Spleen (tissue), 11 donors: ENCODE results near the gene RCL1. TPM values are rescaled to one million over a fixed set of nuclear protein-coding genes. Genes with fewer than 3 reads are reported as not detected.

Source experiments
- DNase-seq: peaks from one replicate; pipeline ENCODE4 v3.0.0-alpha.2; 2020
- H3K27ac ChIP-seq, 8 donors: fragments of 200-600 bp; sonication (generic) in 7 of 8; 1 replicate in 4 of 8; 2 replicates in 4 of 8; pipeline versions ENCODE4 v1.5.0 to v1.8.0; 2016 to 2021; ENCODE audit warnings: inconsistent platforms in 4 of 8, mild to moderate bottlenecking in 4 of 8, moderate library complexity in 1 of 8
- H3K27me3 ChIP-seq, 7 donors: fragments of 200-600 bp; sonication (generic) in 6 of 7; replicated peaks in 1 of 7; 1 replicate in 4 of 7; 2 replicates in 3 of 7; pipeline versions ENCODE4 v1.5.0 to v1.8.0; 2016 to 2021; ENCODE audit warnings: inconsistent platforms in 3 of 7, mild to moderate bottlenecking in 1 of 7
- H3K36me3 ChIP-seq, 6 donors: fragments of 200-600 bp; sonication (generic) in 5 of 6; 1 replicate in 4 of 6; 2 replicates in 2 of 6; pipeline versions ENCODE4 v1.5.0 to v1.8.0; 2016 to 2021; ENCODE audit warnings: inconsistent platforms in 2 of 6
- H3K4me1 ChIP-seq, 6 donors: fragments of 200-600 bp; sonication (generic) in 5 of 6; 1 replicate in 3 of 6; 2 replicates in 3 of 6; pipeline versions ENCODE4 v1.5.0 to v1.8.0; 2016 to 2021; ENCODE audit warnings: inconsistent platforms in 3 of 6
- H3K4me3 ChIP-seq, 8 donors: fragments of 200-600 bp; sonication (generic) in 7 of 8; 1 replicate in 4 of 8; 2 replicates in 4 of 8; pipeline versions ENCODE4 v1.5.0 to v1.8.0; 2016 to 2021; ENCODE audit warnings: inconsistent platforms in 4 of 8, mild to moderate bottlenecking in 4 of 8, moderate library complexity in 2 of 8
- H3K9me3 ChIP-seq, 8 donors: fragments of 200-600 bp; sonication (generic) in 7 of 8; 1 replicate in 4 of 8; 2 replicates in 4 of 8; pipeline versions ENCODE4 v1.5.0 to v1.8.0; 2016 to 2021; ENCODE audit warnings: inconsistent platforms in 4 of 8
- POLR2A ChIP-seq, 3 donors: fragments of 450-650 bp; IDR thresholded peaks; one replicate each; pipeline ENCODE4 v1.5.1; 2017; ENCODE audit warnings: antibody characterized with exemption in 3 of 3, mild to moderate bottlenecking in 1 of 3
- POLR2AphosphoS5 ChIP-seq, 3 donors: sonication (generic); formaldehyde crosslinking; IDR thresholded peaks; one replicate each; pipeline ENCODE4 v1.5.1; 2017; ENCODE audit warnings: antibody characterized with exemption in 3 of 3
- WGBS, 5 donors: extraction: QIAGEN DNeasy Blood & Tissue Kit in 3 of 5; methylation state at CpG; one replicate each; pipeline versions ENCODE4 v1.1.5 to v1.1.7; 2013 to 2018; 5-methylcytosine and 5-hydroxymethylcytosine counted together
- intact Hi-C: fragments of 100-400 bp; cut with DNase I; formaldehyde crosslinking; loops from one replicate; pipeline ENCODE4 v1.15.0; 2023; ENCODE audit warnings: low total_unique reads
- polyA plus RNA-seq, 3 donors: library from polyadenylated mRNA; stranded (reverse); fragments of 200-250 nt; gene quantifications; one replicate each; pipeline ENCODE4 v1.2.1, GENCODE V29; 2013
- total RNA-seq, 7 donors: library from RNA; depleted of rRNA in 3 of 7; stranded (reverse); fragments of >200 nt in 3 of 7; fragmentation: NEBNext Ultra II Directional in 4 of 7; extraction: Animal tissue kit (Norgen Biotek cat#: 25700) in 4 of 7; gene quantifications; one replicate each; pipeline versions ENCODE4 v1.1.0 to v1.2.1, GENCODE V29; 2016 to 2021
- TF ChIP-seq, protein P1 (sequence below), 11 experiments: fragments of 200-600 bp in 7 of 11; fragments of 450-650 bp in 4 of 11; sonication (generic) in 4 of 11; IDR thresholded peaks in 8 of 11; conservative IDR thresholded peaks in 3 of 11; 1 replicate in 7 of 11; 2 replicates in 4 of 11; pipeline versions ENCODE4 v1.4.0 to v1.8.0; 2016 to 2021; ENCODE audit warnings: antibody characterized with exemption in 11 of 11, inconsistent platforms in 4 of 11, mild to moderate bottlenecking in 1 of 11
- donor health status: healthy with polysubstance abuse.
- donor health status: DM: no; HTN: no; CAD: no; lungs with moderate emphysema.
- donor health status: DM: no; HTN: no; CAD: no.
- donor health status: Bipolar disorder and iron deficiency.
- donor health status: healthy.
- donor health status: DM: no; HTN: no; CAD: no.
- donor health status: DM: yes; HTN: yes; CAD: no.

The RCL1 gene
- total and polyA plus RNA-seq, 10 donors, result 11.8 to 29.4 (median 21.6) TPM

GRCh38 chr9:4861145-4861544, 68.4 kb downstream of the RCL1 start:
- Histone ChIP-seq H3K36me3 (peaks cover 0 to 64% (median 12%) of the 10 kb centered on the region in 6 donors), H3K4me1 (no peaks in the 10 kb centered on the region), H3K27me3 (no peaks in the 10 kb centered on the region), H3K27ac (no peak overlapping the region), H3K9me3 (no peaks in the 10 kb centered on the region), H3K4me3 (no peak overlapping the region)
- DNase-seq, result no peak
- intact Hi-C loops, result no loop called here
- no peak for TF ChIP-seq POLR2A (IDR thresholded peaks at IDR 0.05)
- no peak for TF ChIP-seq POLR2AphosphoS5 (IDR thresholded peaks at IDR 0.05)
- TF ChIP-seq, protein P1, sequence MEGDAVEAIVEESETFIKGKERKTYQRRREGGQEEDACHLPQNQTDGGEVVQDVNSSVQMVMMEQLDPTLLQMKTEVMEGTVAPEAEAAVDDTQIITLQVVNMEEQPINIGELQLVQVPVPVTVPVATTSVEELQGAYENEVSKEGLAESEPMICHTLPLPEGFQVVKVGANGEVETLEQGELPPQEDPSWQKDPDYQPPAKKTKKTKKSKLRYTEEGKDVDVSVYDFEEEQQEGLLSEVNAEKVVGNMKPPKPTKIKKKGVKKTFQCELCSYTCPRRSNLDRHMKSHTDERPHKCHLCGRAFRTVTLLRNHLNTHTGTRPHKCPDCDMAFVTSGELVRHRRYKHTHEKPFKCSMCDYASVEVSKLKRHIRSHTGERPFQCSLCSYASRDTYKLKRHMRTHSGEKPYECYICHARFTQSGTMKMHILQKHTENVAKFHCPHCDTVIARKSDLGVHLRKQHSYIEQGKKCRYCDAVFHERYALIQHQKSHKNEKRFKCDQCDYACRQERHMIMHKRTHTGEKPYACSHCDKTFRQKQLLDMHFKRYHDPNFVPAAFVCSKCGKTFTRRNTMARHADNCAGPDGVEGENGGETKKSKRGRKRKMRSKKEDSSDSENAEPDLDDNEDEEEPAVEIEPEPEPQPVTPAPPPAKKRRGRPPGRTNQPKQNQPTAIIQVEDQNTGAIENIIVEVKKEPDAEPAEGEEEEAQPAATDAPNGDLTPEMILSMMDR (IDR thresholded peaks at IDR 0.05 in 8 of 11, conservative IDR thresholded peaks at IDR 0.05 in 3 of 11), result no peak
- WGBS, 5 donors, result 85 to 96% (median 90%) methylated on average over 2 of the region's 2 CpGs

GRCh38 chr9:4861736-4862451, 69.2 kb downstream of the RCL1 start:
- no peak overlapping the region for H3K27ac ChIP-seq

GRCh38 chr9:4862506-4863250, 69.9 kb downstream of the RCL1 start:
- TF ChIP-seq POLR2AphosphoS5 (IDR thresholded peaks at IDR 0.05) (no peak), POLR2A (IDR thresholded peaks at IDR 0.05) (no peak)
- no peak for DNase-seq
- no peaks in the 10 kb centered on the region for H3K9me3 ChIP-seq
- no peak overlapping the region for H3K4me3 ChIP-seq
- WGBS, 5 donors, result 82 to 90% (median 85%) methylated on average over 6 of the region's 6 CpGs
- peaks cover 0 to 54% (median 9%) of the 10 kb centered on the region in 6 donors for H3K36me3 ChIP-seq
- H3K4me1 ChIP-seq, result no peaks in the 10 kb centered on the region
- intact Hi-C loops, result no loop called here
- no peak overlapping the region for H3K27ac ChIP-seq
- no peaks in the 10 kb centered on the region for H3K27me3 ChIP-seq

More at GRCh38 chr9:4861736-4862451, 69.2 kb downstream of the RCL1 start:
- no peak for TF ChIP-seq POLR2AphosphoS5 (IDR thresholded peaks at IDR 0.05)
- Histone ChIP-seq H3K4me1 (no peaks in the 10 kb centered on the region), H3K9me3 (no peaks in the 10 kb centered on the region), H3K27me3 (no peaks in the 10 kb centered on the region), H3K36me3 (peaks cover 0 to 61% (median 11%) of the 10 kb centered on the region in 6 donors), H3K4me3 (no peak overlapping the region)
- WGBS, 5 donors, result 96 to 98% (median 97%) methylated on average over 7 of the region's 7 CpGs
- no peak for DNase-seq
- intact Hi-C loops, result no loop called here

GRCh38 chr9:4864234-4864661, 71.5 kb downstream of the RCL1 start:
- no peak overlapping the region for H3K4me3 ChIP-seq
- H3K27me3 ChIP-seq, result no peaks in the 10 kb centered on the region
- TF ChIP-seq POLR2A (IDR thresholded peaks at IDR 0.05) (no peak), POLR2AphosphoS5 (IDR thresholded peaks at IDR 0.05) (no peak)
- TF ChIP-seq, protein P1 (IDR thresholded peaks at IDR 0.05 in 8 of 11, conservative IDR thresholded peaks at IDR 0.05 in 3 of 11), result no peak
- H3K9me3 ChIP-seq, result no peaks in the 10 kb centered on the region
- H3K4me1 ChIP-seq, result no peaks in the 10 kb centered on the region
- DNase-seq, result no peak
- 95 to 97% (median 96%) methylated on average over 11 of the region's 11 CpGs for WGBS, 5 donors
- intact Hi-C loops, result no loop called here
- no peak overlapping the region for H3K27ac ChIP-seq
- H3K36me3 ChIP-seq, result peaks cover 0 to 41% (median 9%) of the 10 kb centered on the region in 6 donors

DNA sequence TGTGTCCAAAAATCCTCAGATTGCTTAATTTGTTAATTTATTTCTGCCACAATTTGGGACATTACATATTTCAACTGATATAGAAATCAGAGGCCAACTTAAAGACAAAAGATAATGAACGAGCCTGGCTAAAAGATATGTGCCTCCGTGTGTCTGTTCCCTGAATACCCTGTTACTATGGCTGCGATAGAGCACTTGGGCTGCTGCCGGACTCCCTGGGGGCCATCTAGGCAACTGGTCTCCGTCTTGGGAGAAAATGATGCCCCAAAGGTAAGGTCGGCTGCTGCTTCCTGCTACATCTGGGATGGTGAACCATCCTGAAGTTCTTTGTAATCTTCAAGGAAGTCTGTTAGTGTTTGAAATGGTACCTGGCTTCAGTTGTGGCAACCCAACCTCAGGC, 72.0 kb downstream of the RCL1 start:
- Histone ChIP-seq H3K27me3 (no peaks in the 10 kb centered on the region), H3K9me3 (no peaks in the 10 kb centered on the region), H3K27ac (no peak overlapping the region), H3K4me3 (no peak overlapping the region), H3K4me1 (no peaks in the 10 kb centered on the region), H3K36me3 (peaks cover 0 to 36% (median 9%) of the 10 kb centered on the region in 6 donors)
- intact Hi-C loops, result no loop called here
- WGBS, 5 donors, result 94 to 96% (median 95%) methylated on average over 6 of the region's 6 CpGs
- TF ChIP-seq POLR2AphosphoS5 (IDR thresholded peaks at IDR 0.05) (no peak), POLR2A (IDR thresholded peaks at IDR 0.05) (no peak)
- TF ChIP-seq, protein P1 (IDR thresholded peaks at IDR 0.05 in 8 of 11, conservative IDR thresholded peaks at IDR 0.05 in 3 of 11), result no peak
- DNase-seq, result no peak
